ENCODE data around the gene TIMP3. TPM values are rescaled to one million over a fixed set of nuclear protein-coding genes. Genes with fewer than 3 reads are reported as not detected.
A peak's percentile ranks its signal among the peaks of the same experiment; 100 is the strongest.

TIMP3 gene
- total and polyA plus RNA-seq, 8 donors = 30.4 to 248 (median 107) TPM

DNA sequence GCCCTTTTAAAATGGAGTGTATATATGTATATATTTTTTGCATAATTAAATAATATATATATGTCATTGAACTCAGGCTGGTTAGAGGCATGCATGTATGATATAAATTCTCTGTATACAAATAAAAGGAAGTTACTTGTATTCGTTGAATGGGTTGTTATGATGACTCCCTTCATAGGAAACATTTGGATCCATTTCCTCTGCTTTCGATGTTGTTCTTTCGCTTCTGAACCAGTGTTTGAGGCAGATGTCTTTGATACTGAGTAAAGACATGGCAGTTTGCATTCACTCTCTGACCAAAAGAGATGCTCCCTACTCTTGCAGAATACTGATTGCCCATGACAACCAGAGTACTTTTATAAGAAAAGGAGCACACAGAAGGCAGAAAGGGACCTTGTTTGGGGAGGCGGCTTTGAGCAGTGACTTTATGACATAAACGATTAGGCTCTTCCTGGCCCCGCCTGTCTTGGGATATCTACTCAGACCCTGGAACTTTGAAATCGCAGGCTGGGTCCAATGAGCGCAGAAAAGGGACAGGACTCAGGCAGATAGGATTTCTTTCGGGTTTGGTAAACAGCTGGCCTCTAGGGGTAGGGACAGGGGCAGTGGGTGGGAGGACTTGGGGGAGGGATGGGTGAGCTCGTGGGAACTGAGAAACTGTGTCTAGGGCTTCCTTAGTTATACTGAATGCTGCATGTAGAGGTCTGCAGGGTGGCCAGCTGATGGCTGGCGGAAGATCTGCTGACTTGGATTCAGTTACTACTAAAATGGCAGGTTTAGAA is 23.2 kb downstream of the TIMP3 start:
- intact Hi-C loops (cut with DNase I; ENCODE audit: low total_unique reads) = no loop called here
- Histone ChIP-seq H3K27me3 (no peaks in the 10 kb centered on the region), H3K4me3 (no peak overlapping the region), H3K36me3 (peaks cover 0 to 12% (median 2%) of the 10 kb centered on the region in 4 donors), H3K9me3 (no peaks in the 10 kb centered on the region), H3K27ac (peak overlapping the region in 3 of 5 donors; percentile 2 to 38 (median 14)), H3K4me1 (peaks cover 5 to 85% (median 52%) of the 10 kb centered on the region in 4 donors)
- TF ChIP-seq POLR2AphosphoS5 (IDR thresholded peaks at IDR 0.05) (no peak), POLR2A (IDR thresholded peaks at IDR 0.05) (no peak), EP300 (IDR thresholded peaks at IDR 0.05) (no peak)
- TF ChIP-seq, protein P1, sequence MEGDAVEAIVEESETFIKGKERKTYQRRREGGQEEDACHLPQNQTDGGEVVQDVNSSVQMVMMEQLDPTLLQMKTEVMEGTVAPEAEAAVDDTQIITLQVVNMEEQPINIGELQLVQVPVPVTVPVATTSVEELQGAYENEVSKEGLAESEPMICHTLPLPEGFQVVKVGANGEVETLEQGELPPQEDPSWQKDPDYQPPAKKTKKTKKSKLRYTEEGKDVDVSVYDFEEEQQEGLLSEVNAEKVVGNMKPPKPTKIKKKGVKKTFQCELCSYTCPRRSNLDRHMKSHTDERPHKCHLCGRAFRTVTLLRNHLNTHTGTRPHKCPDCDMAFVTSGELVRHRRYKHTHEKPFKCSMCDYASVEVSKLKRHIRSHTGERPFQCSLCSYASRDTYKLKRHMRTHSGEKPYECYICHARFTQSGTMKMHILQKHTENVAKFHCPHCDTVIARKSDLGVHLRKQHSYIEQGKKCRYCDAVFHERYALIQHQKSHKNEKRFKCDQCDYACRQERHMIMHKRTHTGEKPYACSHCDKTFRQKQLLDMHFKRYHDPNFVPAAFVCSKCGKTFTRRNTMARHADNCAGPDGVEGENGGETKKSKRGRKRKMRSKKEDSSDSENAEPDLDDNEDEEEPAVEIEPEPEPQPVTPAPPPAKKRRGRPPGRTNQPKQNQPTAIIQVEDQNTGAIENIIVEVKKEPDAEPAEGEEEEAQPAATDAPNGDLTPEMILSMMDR (IDR thresholded peaks at IDR 0.05) = no peak
- 59 to 67% (median 65%) methylated on average over 11 of the region's 11 CpGs for WGBS, 5 donors
- DNase-seq = no peak

GRCh38 chr22:32826537-32826936 is 25.0 kb downstream of the TIMP3 start:
- intact Hi-C loops (cut with DNase I; ENCODE audit: low total_unique reads) = no loop called here

DNA sequence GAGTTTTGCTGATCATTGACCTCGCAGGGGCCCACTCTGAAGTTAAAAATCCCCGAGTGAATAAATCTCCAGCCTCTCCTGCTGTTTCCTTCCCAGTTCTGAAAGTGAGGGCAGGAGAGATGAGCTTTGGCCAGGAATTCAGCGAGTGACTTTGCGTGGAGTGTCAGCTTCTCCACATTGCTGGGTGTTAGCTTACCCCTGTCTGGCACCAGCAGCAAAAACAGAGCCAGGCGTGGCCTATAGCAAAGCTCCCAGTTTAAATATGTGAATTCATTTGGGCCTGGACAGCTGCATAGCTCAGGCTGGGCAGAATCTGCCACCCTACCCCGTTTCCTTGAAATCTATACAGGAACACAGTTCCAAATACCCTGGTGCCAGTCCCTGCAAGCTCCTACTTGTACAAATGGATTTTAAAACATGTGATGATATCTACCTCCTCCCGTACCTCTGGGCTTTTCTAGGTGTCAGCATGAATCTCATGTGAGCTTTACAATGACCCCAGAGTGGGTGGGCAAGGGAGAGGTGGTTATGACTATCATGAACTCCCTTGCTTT is 25.6 kb downstream of the TIMP3 start:
- Histone ChIP-seq H3K27ac (peak overlapping the region in 4 of 5 donors; percentile 33 to 71 (median 50)), H3K4me3 (no peak overlapping the region), H3K4me1 (peaks cover 18 to 89% (median 57%) of the 10 kb centered on the region in 4 donors), H3K9me3 (no peaks in the 10 kb centered on the region), H3K27me3 (no peaks in the 10 kb centered on the region), H3K36me3 (peaks cover 0 to 8% (median 0%) of the 10 kb centered on the region in 4 donors)
- WGBS, 5 donors = 61 to 75% (median 67%) methylated on average over 7 of the region's 7 CpGs
- intact Hi-C loops (cut with DNase I; ENCODE audit: low total_unique reads) = no loop called here
- TF ChIP-seq POLR2A (IDR thresholded peaks at IDR 0.05) (no peak), EP300 (IDR thresholded peaks at IDR 0.05) (no peak), POLR2AphosphoS5 (IDR thresholded peaks at IDR 0.05) (no peak)
- TF ChIP-seq, protein P1 (IDR thresholded peaks at IDR 0.05) = no peak
- DNase-seq = no peak

More at GRCh38 chr22:32826537-32826936, 25.0 kb downstream of the TIMP3 start:
- H3K4me3 ChIP-seq = no peak overlapping the region
- H3K27me3 ChIP-seq = no peaks in the 10 kb centered on the region
- H3K4me1 ChIP-seq = peaks cover 14 to 87% (median 55%) of the 10 kb centered on the region in 4 donors
- H3K27ac ChIP-seq = peak overlapping the region in 3 of 5 donors; percentile 33 to 71 (median 56)
- DNase-seq = no peak
- TF ChIP-seq POLR2AphosphoS5 (IDR thresholded peaks at IDR 0.05) = peak in 1 of 3 donors; percentile 42
- TF ChIP-seq POLR2A (IDR thresholded peaks at IDR 0.05) = no peak
- H3K9me3 ChIP-seq = no peaks in the 10 kb centered on the region
- WGBS, 5 donors = 39 to 74% (median 59%) methylated on average over 2 of the region's 2 CpGs
- H3K36me3 ChIP-seq = peaks cover 0 to 9% (median 0%) of the 10 kb centered on the region in 4 donors

GRCh38 chr22:32828150-32828549 is 26.6 kb downstream of the TIMP3 start:
- H3K4me1 ChIP-seq = peaks cover 18 to 87% (median 52%) of the 10 kb centered on the region in 4 donors
- H3K36me3 ChIP-seq = peaks cover 0 to 7% (median 5%) of the 10 kb centered on the region in 4 donors
- no peak for DNase-seq
- WGBS, 5 donors = 55 to 72% (median 60%) methylated on average over 2 of the region's 2 CpGs
- TF ChIP-seq, protein P1 (IDR thresholded peaks at IDR 0.05) = no peak
- TF ChIP-seq EP300 (IDR thresholded peaks at IDR 0.05) (no peak), POLR2AphosphoS5 (IDR thresholded peaks at IDR 0.05) (no peak), POLR2A (IDR thresholded peaks at IDR 0.05) (no peak)
- H3K9me3 ChIP-seq = no peaks in the 10 kb centered on the region
- intact Hi-C loops (cut with DNase I; ENCODE audit: low total_unique reads) = no loop called here
- peak overlapping the region in 3 of 5 donors; percentile 43 to 71 (median 56) for H3K27ac ChIP-seq
- no peaks in the 10 kb centered on the region for H3K27me3 ChIP-seq
- H3K4me3 ChIP-seq = no peak overlapping the region

Measured in stomach (tissue), 9 donors.